GM12878 (cell line): ENCODE results near the gene DAAM1.

Experiments
- POLR2A ChIP-seq: IDR thresholded peaks from 2 replicates; pipeline ENCODE4 v1.6.1; 2011; ENCODE audit warnings: low read depth, mild to moderate bottlenecking, low read length
- RAD51 ChIP-seq: fragments of 450-650 bp; IDR thresholded peaks from 2 replicates; pipeline ENCODE4 v1.6.1; 2016; ENCODE audit warnings: moderate library complexity, mild to moderate bottlenecking, inconsistent platforms
- YY1 ChIP-seq: IDR thresholded peaks from 2 replicates; pipeline ENCODE4 v1.6.1; 2011; ENCODE audit warnings: low read depth, mild to moderate bottlenecking, low read length

DNA sequence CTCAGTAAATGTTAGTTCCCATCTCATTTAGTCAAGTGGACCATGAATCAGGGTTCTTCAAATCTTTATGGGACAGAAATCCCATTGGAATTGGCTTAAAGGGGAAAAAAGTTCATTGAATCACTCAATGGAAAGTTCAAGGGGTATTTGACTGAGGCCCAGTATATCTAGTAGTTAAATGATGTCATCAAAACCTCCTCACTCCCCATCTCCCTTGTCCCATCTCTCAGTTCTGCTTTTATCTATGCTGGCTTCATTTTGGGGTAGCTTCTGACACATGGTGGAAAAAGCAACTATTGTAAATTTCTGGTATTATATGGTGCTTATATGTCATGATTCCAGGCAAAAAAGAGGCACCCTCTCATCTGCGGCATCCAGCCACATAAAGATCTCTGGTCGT, 51.9 kb downstream of the DAAM1 start:
- TF ChIP-seq POLR2A (no peak), RAD51 (no peak), YY1 (no peak)
